ENCODE data around the gene WBP4.
A peak's percentile ranks its signal among the peaks of the same experiment; 100 is the strongest.

Gene WBP4

DNA sequence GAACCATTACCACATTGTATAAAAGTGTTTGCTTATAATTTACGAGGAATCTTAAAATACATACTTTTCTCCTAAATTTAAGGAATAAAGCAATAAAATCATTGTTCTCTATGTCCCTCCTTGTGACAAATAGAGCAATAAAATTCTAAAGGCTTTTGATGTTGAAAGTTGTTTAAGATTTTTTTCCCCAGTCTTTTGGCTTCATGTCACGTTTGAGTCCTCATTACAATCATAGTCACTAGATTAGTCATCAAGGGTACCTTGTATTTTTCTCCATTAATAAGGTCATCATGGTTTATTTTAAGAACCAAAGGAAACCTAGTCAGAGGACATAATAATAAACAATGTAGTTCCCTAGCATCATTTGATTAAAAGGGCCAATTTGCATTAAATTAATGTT is 3.2 kb downstream of the WBP4 start:
- no peak overlapping the region for H3K27ac ChIP-seq
- peaks cover 43% of the 10 kb centered on the region for H3K79me2 ChIP-seq (ENCODE audit: insufficient read depth, low read depth)
- H3K27me3 ChIP-seq (ENCODE audit: insufficient read depth, low read depth) = no peaks in the 10 kb centered on the region
- H4K20me1 ChIP-seq (ENCODE audit: insufficient read depth) = no peaks in the 10 kb centered on the region
- H3K9ac ChIP-seq = no peak overlapping the region
- no peak overlapping the region for H2AFZ ChIP-seq (ENCODE audit: low read depth)
- H3K4me1 ChIP-seq (ENCODE audit: low read depth, poor library complexity, severe bottlenecking) = peaks cover 22% of the 10 kb centered on the region
- TF ChIP-seq, protein P1, sequence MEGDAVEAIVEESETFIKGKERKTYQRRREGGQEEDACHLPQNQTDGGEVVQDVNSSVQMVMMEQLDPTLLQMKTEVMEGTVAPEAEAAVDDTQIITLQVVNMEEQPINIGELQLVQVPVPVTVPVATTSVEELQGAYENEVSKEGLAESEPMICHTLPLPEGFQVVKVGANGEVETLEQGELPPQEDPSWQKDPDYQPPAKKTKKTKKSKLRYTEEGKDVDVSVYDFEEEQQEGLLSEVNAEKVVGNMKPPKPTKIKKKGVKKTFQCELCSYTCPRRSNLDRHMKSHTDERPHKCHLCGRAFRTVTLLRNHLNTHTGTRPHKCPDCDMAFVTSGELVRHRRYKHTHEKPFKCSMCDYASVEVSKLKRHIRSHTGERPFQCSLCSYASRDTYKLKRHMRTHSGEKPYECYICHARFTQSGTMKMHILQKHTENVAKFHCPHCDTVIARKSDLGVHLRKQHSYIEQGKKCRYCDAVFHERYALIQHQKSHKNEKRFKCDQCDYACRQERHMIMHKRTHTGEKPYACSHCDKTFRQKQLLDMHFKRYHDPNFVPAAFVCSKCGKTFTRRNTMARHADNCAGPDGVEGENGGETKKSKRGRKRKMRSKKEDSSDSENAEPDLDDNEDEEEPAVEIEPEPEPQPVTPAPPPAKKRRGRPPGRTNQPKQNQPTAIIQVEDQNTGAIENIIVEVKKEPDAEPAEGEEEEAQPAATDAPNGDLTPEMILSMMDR (conservative IDR thresholded peaks at IDR 0.05; ENCODE audit: low read depth, low read length) = no peak
- no peak overlapping the region for H3K4me2 ChIP-seq
- no peaks in the 10 kb centered on the region for H3K36me3 ChIP-seq (ENCODE audit: insufficient read depth)
- H3K4me3 ChIP-seq (IDR thresholded peaks at IDR 0.05; ENCODE audit: insufficient read depth, low read depth, low read length) = no peak overlapping the region

- Histone ChIP-seq H2AFZ (ENCODE audit: low read depth) (no peak overlapping the region), H3K9ac (no peak overlapping the region), H3K79me2 (ENCODE audit: insufficient read depth, low read depth) (peaks cover 37% of the 10 kb centered on the region), H3K4me3 (IDR thresholded peaks at IDR 0.05; ENCODE audit: insufficient read depth, low read depth, low read length) (no peak overlapping the region), H3K36me3 (ENCODE audit: insufficient read depth) (no peaks in the 10 kb centered on the region), H3K4me1 (ENCODE audit: low read depth, poor library complexity, severe bottlenecking) (peaks cover 22% of the 10 kb centered on the region), H3K4me2 (no peak overlapping the region), H3K27ac (no peak overlapping the region), H3K27me3 (ENCODE audit: insufficient read depth, low read depth) (no peaks in the 10 kb centered on the region), H4K20me1 (ENCODE audit: insufficient read depth) (no peaks in the 10 kb centered on the region)
- TF ChIP-seq, protein P1 (conservative IDR thresholded peaks at IDR 0.05; ENCODE audit: low read depth, low read length) = no peak
Observed at GRCh38 chr13:41065078-41065477, 3.8 kb downstream of the WBP4 start.

- Histone ChIP-seq H4K20me1 (ENCODE audit: insufficient read depth) (no peaks in the 10 kb centered on the region), H3K36me3 (ENCODE audit: insufficient read depth) (no peaks in the 10 kb centered on the region), H3K9ac (no peak overlapping the region), H3K4me2 (no peak overlapping the region), H3K4me1 (ENCODE audit: low read depth, poor library complexity, severe bottlenecking) (no peaks in the 10 kb centered on the region), H3K27ac (no peak overlapping the region), H2AFZ (ENCODE audit: low read depth) (no peak overlapping the region), H3K27me3 (ENCODE audit: insufficient read depth, low read depth) (no peaks in the 10 kb centered on the region), H3K4me3 (IDR thresholded peaks at IDR 0.05; ENCODE audit: insufficient read depth, low read depth, low read length) (no peak overlapping the region), H3K79me2 (ENCODE audit: insufficient read depth, low read depth) (no peaks in the 10 kb centered on the region)
- TF ChIP-seq, protein P1 (conservative IDR thresholded peaks at IDR 0.05; ENCODE audit: low read depth, low read length) = no peak
Observed at GRCh38 chr13:41074523-41074922, 13.2 kb downstream of the WBP4 start.

DNA sequence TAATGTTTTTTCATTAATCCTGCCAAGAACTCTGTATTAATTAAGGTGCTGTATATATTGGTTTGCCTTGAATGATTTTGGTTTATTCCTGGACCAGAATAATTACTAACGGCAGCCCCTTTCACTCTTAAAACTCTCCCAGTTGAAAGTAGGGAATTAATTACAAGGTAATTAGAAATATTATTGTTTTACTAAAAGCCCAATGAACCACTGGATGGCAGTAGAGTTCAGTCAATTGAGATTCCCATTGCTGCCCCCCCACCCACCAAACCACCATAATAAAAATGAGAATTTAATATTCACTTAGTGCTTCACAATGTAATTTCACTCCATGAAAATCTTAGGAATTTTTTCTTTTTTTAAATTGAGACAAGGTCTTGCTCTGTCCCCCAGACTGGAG is 13.7 kb downstream of the WBP4 start:
- Histone ChIP-seq H3K4me3 (IDR thresholded peaks at IDR 0.05; ENCODE audit: insufficient read depth, low read depth, low read length) (no peak overlapping the region), H3K9ac (no peak overlapping the region), H3K79me2 (ENCODE audit: insufficient read depth, low read depth) (no peaks in the 10 kb centered on the region), H2AFZ (ENCODE audit: low read depth) (no peak overlapping the region), H3K36me3 (ENCODE audit: insufficient read depth) (no peaks in the 10 kb centered on the region), H4K20me1 (ENCODE audit: insufficient read depth) (no peaks in the 10 kb centered on the region), H3K4me1 (ENCODE audit: low read depth, poor library complexity, severe bottlenecking) (no peaks in the 10 kb centered on the region), H3K4me2 (no peak overlapping the region), H3K27ac (no peak overlapping the region), H3K27me3 (ENCODE audit: insufficient read depth, low read depth) (no peaks in the 10 kb centered on the region)
- TF ChIP-seq, protein P1 (conservative IDR thresholded peaks at IDR 0.05; ENCODE audit: low read depth, low read length) = peak; percentile 63
